ENCODE measurements around the gene NCR1. TPM values are rescaled to one million over a fixed set of nuclear protein-coding genes. Genes with fewer than 3 reads are reported as not detected.
"Not testable (repeated sequence)": the region's sequence is repeated elsewhere in the genome, so short reads cannot be mapped to it uniquely, and the experiment has no call there.

NCR1 gene
- total and polyA plus RNA-seq, 5 donors from 2014 or later = 0.36 to 0.47 (median 0.39) TPM; not detected in 2

GRCh38 chr19:54938906-54939305 lies 33.0 kb downstream of the NCR1 start:
- no peaks in the 10 kb centered on the region for H3K27me3 Mint-ChIP-seq
- Histone ChIP-seq H3K4me3 (ENCODE audit: low read depth, low read length) (no peak overlapping the region), H3K9me3 (ENCODE audit: control insufficient read depth in 2 of 2, low read length in 2 of 2) (no peaks in the 10 kb centered on the region), H3K36me3 (ENCODE audit: control insufficient read depth, insufficient read depth, low read length) (no peaks in the 10 kb centered on the region), H3K4me1 (ENCODE audit: control insufficient read depth, insufficient read depth, low read length, poor library complexity, severe bottlenecking) (no peaks in the 10 kb centered on the region), H3K27ac (ENCODE audit: insufficient read depth, low read length, poor library complexity, severe bottlenecking) (no peak overlapping the region), H3K27me3 (ENCODE audit: control insufficient read depth, insufficient read depth, low read length) (no peaks in the 10 kb centered on the region)
- no peak for ATAC-seq (ENCODE audit: low read depth in 2 of 2)
- no peak overlapping the region for H3K27ac Mint-ChIP-seq
- peaks cover 0 to 4% (median 2%) of the 10 kb centered on the region in 4 donors for H3K4me1 Mint-ChIP-seq
- H3K36me3 Mint-ChIP-seq = no peaks in the 10 kb centered on the region
- no peak overlapping the region for H3K4me3 Mint-ChIP-seq
- peaks cover 0 to 2% (median 0%) of the 10 kb centered on the region in 7 donors for H3K9me3 Mint-ChIP-seq
- DNase-seq = no peak

GRCh38 chr19:54939538-54939937 lies 33.6 kb downstream of the NCR1 start:
- not testable (repeated sequence) for ATAC-seq (ENCODE audit: low read depth in 2 of 2); H3K36me3 Mint-ChIP-seq; H3K4me3 Mint-ChIP-seq; H3K27ac Mint-ChIP-seq; H3K27me3 Mint-ChIP-seq; H3K4me1 Mint-ChIP-seq; DNase-seq; H3K27me3 ChIP-seq (ENCODE audit: control insufficient read depth, insufficient read depth, low read length); H3K4me1 ChIP-seq (ENCODE audit: control insufficient read depth, insufficient read depth, low read length, poor library complexity, severe bottlenecking); H3K27ac ChIP-seq (ENCODE audit: insufficient read depth, low read length, poor library complexity, severe bottlenecking); H3K36me3 ChIP-seq (ENCODE audit: control insufficient read depth, insufficient read depth, low read length); H3K9me3 Mint-ChIP-seq; H3K9me3 ChIP-seq (ENCODE audit: control insufficient read depth in 2 of 2, low read length in 2 of 2); H3K4me3 ChIP-seq (ENCODE audit: low read depth, low read length)

- not testable (repeated sequence) for H3K36me3 Mint-ChIP-seq; H3K36me3 ChIP-seq (ENCODE audit: control insufficient read depth, insufficient read depth, low read length); H3K27me3 ChIP-seq (ENCODE audit: control insufficient read depth, insufficient read depth, low read length); H3K4me3 ChIP-seq (ENCODE audit: low read depth, low read length); H3K27me3 Mint-ChIP-seq; H3K27ac Mint-ChIP-seq; H3K27ac ChIP-seq (ENCODE audit: insufficient read depth, low read length, poor library complexity, severe bottlenecking); H3K9me3 Mint-ChIP-seq; H3K4me1 Mint-ChIP-seq; H3K9me3 ChIP-seq (ENCODE audit: control insufficient read depth in 2 of 2, low read length in 2 of 2); H3K4me1 ChIP-seq (ENCODE audit: control insufficient read depth, insufficient read depth, low read length, poor library complexity, severe bottlenecking); DNase-seq; ATAC-seq (ENCODE audit: low read depth in 2 of 2)
- H3K4me3 Mint-ChIP-seq = peak overlapping the region in 1 of 4 donors; percentile 11
Measured at GRCh38 chr19:54943772-54944361, 37.9 kb downstream of the NCR1 start.

- no peak for ATAC-seq (ENCODE audit: low read depth in 2 of 2)
Measured at GRCh38 chr19:54947381-54947780, 41.4 kb downstream of the NCR1 start, which contains the start of gene NLRP7. TSS of gene NLRP7 (minus strand) at chr19:54947530.

GRCh38 chr19:54949412-54949811 lies 43.5 kb downstream of the NCR1 start:
- Histone ChIP-seq H3K27me3 (ENCODE audit: control insufficient read depth, insufficient read depth, low read length) (no peaks in the 10 kb centered on the region), H3K4me3 (ENCODE audit: low read depth, low read length) (no peak overlapping the region), H3K9me3 (ENCODE audit: control insufficient read depth in 2 of 2, low read length in 2 of 2) (no peaks in the 10 kb centered on the region), H3K27ac (ENCODE audit: insufficient read depth, low read length, poor library complexity, severe bottlenecking) (no peak overlapping the region), H3K36me3 (ENCODE audit: control insufficient read depth, insufficient read depth, low read length) (no peaks in the 10 kb centered on the region), H3K4me1 (ENCODE audit: control insufficient read depth, insufficient read depth, low read length, poor library complexity, severe bottlenecking) (no peaks in the 10 kb centered on the region)
- no peak overlapping the region for H3K4me3 Mint-ChIP-seq
- H3K27ac Mint-ChIP-seq = no peak overlapping the region
- DNase-seq (peak in 1 of 3 donors; percentile 9), ATAC-seq (ENCODE audit: low read depth in 2 of 2) (no peak)
- H3K4me1 Mint-ChIP-seq = no peaks in the 10 kb centered on the region
- no peaks in the 10 kb centered on the region for H3K36me3 Mint-ChIP-seq
- no peaks in the 10 kb centered on the region for H3K27me3 Mint-ChIP-seq
- peaks cover 0 to 1% (median 0%) of the 10 kb centered on the region in 7 donors for H3K9me3 Mint-ChIP-seq

More at GRCh38 chr19:54947381-54947780, 41.4 kb downstream of the NCR1 start, which contains the start of gene NLRP7:
- Mint-ChIP-seq H3K4me3 (no peak within 1 kb of the TSS), H3K27ac (no peak within 1 kb of the TSS), H3K36me3 (no peaks in the 10 kb centered on the region), H3K27me3 (no peaks in the 10 kb centered on the region), H3K9me3 (peaks cover 0 to 1% (median 0%) of the 10 kb centered on the region in 7 donors), H3K4me1 (no peaks in the 10 kb centered on the region)
- Histone ChIP-seq H3K4me1 (ENCODE audit: control insufficient read depth, insufficient read depth, low read length, poor library complexity, severe bottlenecking) (no peaks in the 10 kb centered on the region), H3K36me3 (ENCODE audit: control insufficient read depth, insufficient read depth, low read length) (no peaks in the 10 kb centered on the region), H3K4me3 (ENCODE audit: low read depth, low read length) (no peak within 1 kb of the TSS), H3K9me3 (ENCODE audit: control insufficient read depth in 2 of 2, low read length in 2 of 2) (no peaks in the 10 kb centered on the region), H3K27ac (ENCODE audit: insufficient read depth, low read length, poor library complexity, severe bottlenecking) (no peak within 1 kb of the TSS), H3K27me3 (ENCODE audit: control insufficient read depth, insufficient read depth, low read length) (no peaks in the 10 kb centered on the region)
- DNase-seq = no peak

- not testable (repeated sequence) for H3K27me3 Mint-ChIP-seq
Measured at GRCh38 chr19:54950580-54950979, 44.6 kb downstream of the NCR1 start.

GRCh38 chr19:54952591-54953344 lies 46.8 kb downstream of the NCR1 start:
- DNase-seq = no peak
- no peak for ATAC-seq (ENCODE audit: low read depth in 2 of 2)
- Mint-ChIP-seq H3K9me3 (peaks cover 0 to 2% (median 0%) of the 10 kb centered on the region in 7 donors), H3K27me3 (no peaks in the 10 kb centered on the region), H3K36me3 (no peaks in the 10 kb centered on the region), H3K4me3 (no peak overlapping the region), H3K27ac (no peak overlapping the region), H3K4me1 (no peaks in the 10 kb centered on the region)
- H3K4me1 ChIP-seq (ENCODE audit: control insufficient read depth, insufficient read depth, low read length, poor library complexity, severe bottlenecking) = no peaks in the 10 kb centered on the region
- H3K9me3 ChIP-seq (ENCODE audit: control insufficient read depth in 2 of 2, low read length in 2 of 2) = no peaks in the 10 kb centered on the region
- no peaks in the 10 kb centered on the region for H3K27me3 ChIP-seq (ENCODE audit: control insufficient read depth, insufficient read depth, low read length)
- H3K27ac ChIP-seq (ENCODE audit: insufficient read depth, low read length, poor library complexity, severe bottlenecking) = no peak overlapping the region
- H3K4me3 ChIP-seq (ENCODE audit: low read depth, low read length) = no peak overlapping the region
- no peaks in the 10 kb centered on the region for H3K36me3 ChIP-seq (ENCODE audit: control insufficient read depth, insufficient read depth, low read length)

More at GRCh38 chr19:54950580-54950979, 44.6 kb downstream of the NCR1 start:
- H3K4me3 Mint-ChIP-seq; H3K27ac Mint-ChIP-seq; H3K36me3 Mint-ChIP-seq; H3K36me3 ChIP-seq (ENCODE audit: control insufficient read depth, insufficient read depth, low read length); H3K4me1 Mint-ChIP-seq; H3K9me3 Mint-ChIP-seq; H3K27ac ChIP-seq (ENCODE audit: insufficient read depth, low read length, poor library complexity, severe bottlenecking); H3K4me3 ChIP-seq (ENCODE audit: low read depth, low read length); DNase-seq; H3K27me3 ChIP-seq (ENCODE audit: control insufficient read depth, insufficient read depth, low read length); H3K9me3 ChIP-seq (ENCODE audit: control insufficient read depth in 2 of 2, low read length in 2 of 2); ATAC-seq (ENCODE audit: low read depth in 2 of 2); H3K4me1 ChIP-seq (ENCODE audit: control insufficient read depth, insufficient read depth, low read length, poor library complexity, severe bottlenecking): not testable (repeated sequence)

GRCh38 chr19:54953345-54953713 lies 47.4 kb downstream of the NCR1 start:
- H3K36me3 ChIP-seq (ENCODE audit: control insufficient read depth, insufficient read depth, low read length); H3K27ac ChIP-seq (ENCODE audit: insufficient read depth, low read length, poor library complexity, severe bottlenecking); H3K27me3 ChIP-seq (ENCODE audit: control insufficient read depth, insufficient read depth, low read length); H3K27me3 Mint-ChIP-seq; H3K4me1 ChIP-seq (ENCODE audit: control insufficient read depth, insufficient read depth, low read length, poor library complexity, severe bottlenecking); H3K4me3 ChIP-seq (ENCODE audit: low read depth, low read length); H3K27ac Mint-ChIP-seq; ATAC-seq (ENCODE audit: low read depth in 2 of 2); H3K9me3 ChIP-seq (ENCODE audit: control insufficient read depth in 2 of 2, low read length in 2 of 2); H3K36me3 Mint-ChIP-seq; H3K9me3 Mint-ChIP-seq; H3K4me3 Mint-ChIP-seq; DNase-seq; H3K4me1 Mint-ChIP-seq: not testable (repeated sequence)
